Endothelial cell of umbilical vein (primary cell): ENCODE data around the gene CREB3L2. TPM values are rescaled to one million over a fixed set of nuclear protein-coding genes. Genes with fewer than 3 reads are reported as not detected.

Experiments
- BruUV-seq: library from RNA; stranded (reverse); fragments of 400-500 nt; replicated peaks from 2 replicates; lab custom pipeline; 2021; lab: Mats Ljungman, UMichigan
- CTCF ChIA-PET: fragments of 300-600, 350-600 bp; sonication (Branson Sonifier 250); formaldehyde crosslinking; loops from one replicate; lab custom pipeline; 2021; ENCODE audit warnings: antibody characterized with exemption, inconsistent platforms; lab: Charles Lee
- POLR2A ChIA-PET: fragments of 300-600, 350-600 bp; sonication (Branson Sonifier 250); formaldehyde crosslinking; loops from one replicate; lab custom pipeline; 2021; ENCODE audit warnings: antibody characterized with exemption, inconsistent platforms; lab: Charles Lee
- DNase-seq: peaks from one replicate; pipeline ENCODE4 v3.0.0-alpha.2; 2011; ENCODE audit warnings: low read depth, low spot score
- FAIRE-seq: peaks from 2 replicates; lab custom pipeline; 2011; peaks lifted over from hg19 to GRCh38; lab: Jason Lieb, UNC
- H2AFZ ChIP-seq: 2 replicates; pipeline ENCODE4 v1.6.0; 2012; ENCODE audit warnings: low read depth, low read length, control low read depth, inconsistent platforms
- H3K27ac ChIP-seq: 2 replicates; pipeline ENCODE4 v1.5.1; 2011; ENCODE audit warnings: low read depth, mild to moderate bottlenecking, control low read depth, low read length, moderate library complexity; ENCODE audit not compliant: insufficient read depth
- H3K27me3 ChIP-seq, 2 experiments: 2 replicates each; pipeline versions ENCODE4 v1.6.0 to v1.6.1; 2011; ENCODE audit warnings: low read length in 2 of 2, mixed read lengths in 1 of 2; ENCODE audit not compliant: control insufficient read depth in 2 of 2, insufficient read depth in 2 of 2
- H3K36me3 ChIP-seq, 2 experiments: 2 replicates in 1 of 2; 3 replicates in 1 of 2; pipeline ENCODE4 v1.5.1; 2011; ENCODE audit warnings: low read length in 2 of 2, mild to moderate bottlenecking in 1 of 2, moderate library complexity in 1 of 2; ENCODE audit not compliant: control insufficient read depth in 2 of 2, insufficient read depth in 2 of 2; ENCODE audit errors: extremely low read depth in 1 of 2
- H3K4me1 ChIP-seq: 3 replicates; pipeline ENCODE4 v1.5.1; 2011; ENCODE audit warnings: mild to moderate bottlenecking, low read length; ENCODE audit not compliant: control insufficient read depth, insufficient read depth; ENCODE audit errors: extremely low read depth
- H3K4me2 ChIP-seq: 2 replicates; pipeline ENCODE4 v1.6.1; 2011; ENCODE audit warnings: low read length, control low read depth, mixed read lengths; ENCODE audit not compliant: insufficient read depth
- H3K4me3 ChIP-seq, 3 experiments: fragments of 200-600 bp in 1 of 3; sonication (generic), shearing (Covaris generic) in 1 of 3; replicated peaks in 1 of 3; 2 replicates each; pipeline ENCODE4 v1.5.1; 2011 to 2016; ENCODE audit warnings: control low read depth in 3 of 3, low read length in 3 of 3, mild to moderate bottlenecking in 2 of 3, inconsistent platforms in 1 of 3, low read depth in 1 of 3, moderate library complexity in 1 of 3; ENCODE audit not compliant: insufficient read depth in 1 of 3
- H3K79me2 ChIP-seq: 2 replicates; pipeline ENCODE4 v1.6.0; 2012; ENCODE audit warnings: low read length, inconsistent platforms; ENCODE audit not compliant: control insufficient read depth, insufficient read depth
- H3K9ac ChIP-seq: replicated peaks from 2 replicates; pipeline ENCODE3; 2011; ENCODE audit warnings: low read length, control low read depth; ENCODE audit not compliant: insufficient read depth; ENCODE audit errors: extremely low read depth
- H3K9me1 ChIP-seq: replicated peaks from 3 replicates; pipeline ENCODE4 v1.6.0; 2011; ENCODE audit warnings: mild to moderate bottlenecking, low read length; ENCODE audit not compliant: control insufficient read depth, insufficient read depth; ENCODE audit errors: extremely low read depth
- H3K9me3 ChIP-seq: replicated peaks from 2 replicates; pipeline ENCODE4 v1.5.1; 2012; ENCODE audit warnings: low read length, inconsistent platforms; ENCODE audit not compliant: control insufficient read depth, insufficient read depth
- H4K20me1 ChIP-seq: replicated peaks from 2 replicates; pipeline ENCODE3; 2011; ENCODE audit warnings: mild to moderate bottlenecking, low read length; ENCODE audit not compliant: control insufficient read depth, insufficient read depth; ENCODE audit errors: extremely low read depth
- EZH2 ChIP-seq: IDR thresholded peaks from 2 replicates; pipeline ENCODE4 v1.6.1; 2012; ENCODE audit warnings: borderline replicate concordance, low read depth, mild to moderate bottlenecking, moderate library complexity, low read length, inconsistent platforms; ENCODE audit not compliant: severe bottlenecking
- FOS ChIP-seq: IDR thresholded peaks from 2 replicates; pipeline ENCODE4 v1.6.1; 2011; ENCODE audit warnings: mild to moderate bottlenecking, low read length, moderate library complexity, borderline replicate concordance; ENCODE audit not compliant: insufficient read depth
- GATA2 ChIP-seq: IDR thresholded peaks from 2 replicates; pipeline ENCODE4 v1.7.0; 2011; ENCODE audit warnings: low read depth, mild to moderate bottlenecking, moderate library complexity, mixed read lengths, low read length; ENCODE audit not compliant: insufficient read length, insufficient read depth
- JUN ChIP-seq: IDR thresholded peaks from 2 replicates; pipeline ENCODE4 v1.6.1; 2011; ENCODE audit warnings: borderline replicate concordance, low read depth; ENCODE audit not compliant: insufficient read length, insufficient read depth
- MYC ChIP-seq: IDR thresholded peaks from one replicate; pipeline ENCODE4 v1.6.1; 2011; ENCODE audit warnings: mild to moderate bottlenecking, low read depth, low read length
- POLR2A ChIP-seq: IDR thresholded peaks from 2 replicates; pipeline ENCODE4 v1.6.1; 2012; ENCODE audit warnings: low read depth, mild to moderate bottlenecking, control low read depth, low read length
- POLR2AphosphoS5 ChIP-seq: IDR thresholded peaks from 2 replicates; pipeline ENCODE4 v1.6.1; 2012; ENCODE audit warnings: low read depth, mild to moderate bottlenecking, control low read depth, low read length, moderate library complexity; ENCODE audit not compliant: insufficient read depth
- dilution Hi-C: fragments of 300-500 bp; cut with MboI; formaldehyde crosslinking; loops from one replicate; pipeline ENCODE4 v1.15.0; 2019; ENCODE audit warnings: low sequenced_read_pairs; ENCODE audit not compliant: extremely low pct_ligation_motif_present
- intact Hi-C: fragments of 100-400 bp; cut with micrococcal nuclease; formaldehyde crosslinking; loops from one replicate; pipeline ENCODE4 v1.10.0; 2022
- polyA plus RNA-seq, 4 experiments: library from polyadenylated mRNA; depleted of rRNA in 3 of 4; stranded (reverse) in 3 of 4; unstranded in 1 of 4; fragments of >200 nt; gene quantifications; 2 replicates each; pipeline versions ENCODE4 v1.2.1 to v1.2.3, GENCODE V29; 2011 to 2012; ENCODE audit warnings: missing spikeins in 1 of 4
- total RNA-seq: library from RNA; stranded (reverse); gene quantifications from 2 replicates; pipeline ENCODE4 v1.2.3, GENCODE V29; 2021
- TF ChIP-seq, protein P1 (sequence below): IDR thresholded peaks from 2 replicates; pipeline ENCODE4 v1.6.1; 2011; ENCODE audit not compliant: insufficient read depth, insufficient read length
- TF ChIP-seq, protein P2 (sequence below), 2 donors: IDR thresholded peaks; 1 replicate in 1 of 2; 2 replicates in 1 of 2; pipeline ENCODE4 v1.5.1; 2011; ENCODE audit warnings: low read length in 2 of 2, mild to moderate bottlenecking in 2 of 2, moderate library complexity in 2 of 2, control low read depth in 1 of 2, inconsistent platforms in 1 of 2, low read depth in 1 of 2; ENCODE audit not compliant: insufficient read depth in 1 of 2; ENCODE audit errors: extremely low read depth in 1 of 2

Gene CREB3L2
- total and polyA plus RNA-seq, 2 donors (not counting 3 experiments of a cell fraction or from before 2014, with no cell fraction given) = 32.1 to 93.4 TPM

DNA sequence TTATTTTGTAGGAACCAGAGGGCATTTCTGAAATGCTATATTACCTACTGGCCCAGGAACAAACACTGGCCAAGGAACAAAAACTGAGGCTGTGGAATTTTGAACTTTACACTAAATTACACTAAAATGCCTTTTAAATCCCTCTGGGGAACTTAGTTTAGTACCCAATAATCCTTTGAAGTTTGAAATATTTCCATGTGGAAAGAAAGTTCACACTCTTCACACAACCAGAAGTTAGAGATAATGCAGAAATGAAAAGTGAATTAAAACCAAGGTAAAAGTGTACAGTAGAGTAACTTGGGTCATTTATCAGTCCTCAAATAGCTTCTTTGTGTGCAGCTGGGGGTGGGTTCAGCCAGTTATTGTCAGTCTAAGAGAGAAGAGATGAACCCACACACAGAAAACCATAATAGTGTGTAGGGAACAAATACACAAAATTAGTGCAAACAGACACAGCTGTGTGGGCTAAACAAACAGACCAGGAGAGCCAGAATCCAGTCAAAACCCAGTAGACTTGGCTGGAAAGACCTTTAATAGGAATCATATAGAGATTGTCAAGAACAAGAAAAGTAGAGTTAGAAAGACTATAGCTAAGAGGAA lies 108.6 kb downstream of the CREB3L2 start:
- Histone ChIP-seq H3K4me3 (no peak overlapping the region), H2AFZ (no peak overlapping the region), H3K27ac (no peak overlapping the region), H3K9me1 (no peaks in the 10 kb centered on the region), H3K36me3 (peaks cover 20 to 24% of the 10 kb centered on the region in 2 experiments), H3K4me2 (no peak overlapping the region), H4K20me1 (no peaks in the 10 kb centered on the region), H3K79me2 (no peaks in the 10 kb centered on the region), H3K4me1 (no peaks in the 10 kb centered on the region), H3K9me3 (no peaks in the 10 kb centered on the region), H3K9ac (no peak overlapping the region), H3K27me3 (no peaks in the 10 kb centered on the region)
- ChIA-PET POLR2A (no interaction called here), CTCF (interaction anchor here (0.7 to 3.2 kb wide), 3 partner anchors 116 to 265 kb away, joined by 3 to 17 read pairs (median 11); no protein-coding TSS in a partner anchor)
- FAIRE-seq = no peak
- TF ChIP-seq, protein P1, sequence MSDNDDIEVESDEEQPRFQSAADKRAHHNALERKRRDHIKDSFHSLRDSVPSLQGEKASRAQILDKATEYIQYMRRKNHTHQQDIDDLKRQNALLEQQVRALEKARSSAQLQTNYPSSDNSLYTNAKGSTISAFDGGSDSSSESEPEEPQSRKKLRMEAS = no peak
- TF ChIP-seq JUN (no peak), MYC (no peak), EZH2 (no peak), POLR2AphosphoS5 (no peak), FOS (no peak)
- no TSS peak for BruUV-seq
- dilution Hi-C loops (no loop called here), intact Hi-C loops (no loop called here)
- DNase-seq = no peak

DNA sequence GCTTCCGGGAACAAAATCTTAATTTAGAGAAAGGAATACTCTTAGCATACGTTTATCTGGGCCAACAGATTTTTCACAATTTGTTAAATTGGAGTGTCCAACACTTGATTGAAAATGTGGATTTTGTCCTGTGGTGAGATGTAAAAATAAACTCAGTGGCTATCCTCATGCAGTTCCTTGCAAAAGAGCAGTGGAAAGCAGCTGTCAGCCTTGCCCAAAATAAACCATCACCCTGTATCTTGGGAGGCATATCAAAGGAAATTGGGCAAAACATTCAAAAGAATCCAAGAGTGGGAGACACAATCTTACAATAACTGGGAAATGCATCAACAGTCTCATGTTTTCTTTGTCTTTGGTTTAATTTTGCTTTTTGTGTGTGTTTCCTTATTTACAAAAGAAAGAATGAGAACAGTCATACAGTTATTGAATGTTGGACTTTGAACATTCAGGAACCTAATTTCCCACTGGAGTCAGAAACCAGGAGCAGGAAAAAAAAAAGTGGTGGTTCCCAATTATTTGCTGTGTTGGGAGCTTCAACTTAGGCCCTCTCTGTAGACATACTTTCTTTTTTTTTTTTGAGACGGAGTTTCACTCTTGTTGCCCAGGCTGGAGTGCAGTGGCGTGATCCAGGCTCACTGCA lies 110.8 kb downstream of the CREB3L2 start:
- BruUV-seq = no TSS peak
- H3K4me3 ChIP-seq = no peak overlapping the region
- no peaks in the 10 kb centered on the region for H3K27me3 ChIP-seq
- no peak for DNase-seq
- no peak overlapping the region for H3K27ac ChIP-seq
- H2AFZ ChIP-seq = no peak overlapping the region
- intact Hi-C loops = no loop called here
- no peak overlapping the region for H3K4me2 ChIP-seq
- no peak for TF ChIP-seq EZH2
- TF ChIP-seq POLR2AphosphoS5 = no peak
- no peak for TF ChIP-seq JUN
- no peak for TF ChIP-seq MYC
- TF ChIP-seq, protein P2, sequence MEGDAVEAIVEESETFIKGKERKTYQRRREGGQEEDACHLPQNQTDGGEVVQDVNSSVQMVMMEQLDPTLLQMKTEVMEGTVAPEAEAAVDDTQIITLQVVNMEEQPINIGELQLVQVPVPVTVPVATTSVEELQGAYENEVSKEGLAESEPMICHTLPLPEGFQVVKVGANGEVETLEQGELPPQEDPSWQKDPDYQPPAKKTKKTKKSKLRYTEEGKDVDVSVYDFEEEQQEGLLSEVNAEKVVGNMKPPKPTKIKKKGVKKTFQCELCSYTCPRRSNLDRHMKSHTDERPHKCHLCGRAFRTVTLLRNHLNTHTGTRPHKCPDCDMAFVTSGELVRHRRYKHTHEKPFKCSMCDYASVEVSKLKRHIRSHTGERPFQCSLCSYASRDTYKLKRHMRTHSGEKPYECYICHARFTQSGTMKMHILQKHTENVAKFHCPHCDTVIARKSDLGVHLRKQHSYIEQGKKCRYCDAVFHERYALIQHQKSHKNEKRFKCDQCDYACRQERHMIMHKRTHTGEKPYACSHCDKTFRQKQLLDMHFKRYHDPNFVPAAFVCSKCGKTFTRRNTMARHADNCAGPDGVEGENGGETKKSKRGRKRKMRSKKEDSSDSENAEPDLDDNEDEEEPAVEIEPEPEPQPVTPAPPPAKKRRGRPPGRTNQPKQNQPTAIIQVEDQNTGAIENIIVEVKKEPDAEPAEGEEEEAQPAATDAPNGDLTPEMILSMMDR (IDR thresholded peaks at IDR 0.05; ENCODE audit: extremely low read depth in 1 of 2, insufficient read depth in 1 of 2, low read depth in 1 of 2, low read length in 2 of 2) = no peak
- no peak for TF ChIP-seq FOS
- TF ChIP-seq GATA2 = no peak
- TF ChIP-seq POLR2A = no peak
- TF ChIP-seq, protein P1 = no peak
- FAIRE-seq = no peak
- ChIA-PET POLR2A (no interaction called here), CTCF (interaction anchor here (1.3 kb wide), 2 partner anchors 118 to 235 kb away, joined by 3 to 5 read pairs; no protein-coding TSS in a partner anchor)
- no peaks in the 10 kb centered on the region for H4K20me1 ChIP-seq
- H3K4me1 ChIP-seq = no peaks in the 10 kb centered on the region
- peaks cover 17 to 24% of the 10 kb centered on the region in 2 experiments for H3K36me3 ChIP-seq
- H3K9ac ChIP-seq = no peak overlapping the region
- no peaks in the 10 kb centered on the region for H3K9me3 ChIP-seq
- no peaks in the 10 kb centered on the region for H3K79me2 ChIP-seq
- dilution Hi-C loops = no loop called here
- H3K9me1 ChIP-seq = no peaks in the 10 kb centered on the region
